HCT116 (cell line): ENCODE measurements around the gene ERC2. TPM values are rescaled to one million over a fixed set of nuclear protein-coding genes. Genes with fewer than 3 reads are reported as not detected.

Source experiments
- ATAC-seq: fragments of 200-7000 bp; cut with Tn5 transposase; 2 replicates; pipeline ENCODE4 v1.9.1; 2020; ENCODE audit warnings: mild to moderate bottlenecking, moderate library complexity
- BruUV-seq: library from RNA; stranded (reverse); fragments of 400-500 nt; replicated peaks from 2 replicates; lab custom pipeline; 2021; lab: Mats Ljungman, UMichigan
- CTCF ChIA-PET: fragments of 300-600 bp; sonication (Branson Sonifier 250); formaldehyde crosslinking; loops from one replicate; lab custom pipeline; 2021; ENCODE audit warnings: antibody characterized with exemption; lab: Charles Lee
- POLR2A ChIA-PET: fragments of 300-600, 350-600 bp; sonication (Branson Sonifier 250); formaldehyde crosslinking; loops from one replicate; lab custom pipeline; 2021; ENCODE audit warnings: antibody characterized with exemption; lab: Charles Lee
- RAD21 ChIA-PET, 2 experiments: fragments of 300-600 bp; sonication (Branson Sonifier 250); formaldehyde crosslinking; loops; one replicate each; lab custom pipeline; 2023; ENCODE audit warnings: low total read pairs in 2 of 2; ENCODE audit not compliant: uncharacterized antibody in 2 of 2, unreplicated experiment in 2 of 2, low non-redundant PET in 1 of 2; lab: Charles Lee
- DNase-seq: peaks from one replicate; pipeline ENCODE4 v3.0.0-alpha.2; 2010; ENCODE audit warnings: low read depth, low spot score
- H2AFZ ChIP-seq: fragments of 200-600 bp; shearing (Covaris generic), sonication (generic); 2 replicates; pipeline ENCODE4 v1.6.1; 2017; ENCODE audit warnings: low read depth, mixed run types, mixed read lengths, antibody characterized with exemption, low read length; ENCODE audit not compliant: poor library complexity, severe bottlenecking
- H3K27ac ChIP-seq: 2 replicates; pipeline ENCODE4 v1.5.1; 2012; ENCODE audit warnings: low read depth, low read length
- H3K27me3 ChIP-seq: fragments of 200-600 bp; sonication (generic); 2 replicates; pipeline ENCODE4 v1.6.1; 2016; ENCODE audit warnings: mixed run types, low read length, mixed read lengths; ENCODE audit not compliant: insufficient read depth
- H3K36me3 ChIP-seq, 2 experiments: fragments of 200-500 bp in 1 of 2; fragments of 200-600 bp in 1 of 2; sonication (Bioruptor generic) in 1 of 2; sonication (generic) in 1 of 2; 2 replicates each; pipeline versions ENCODE4 v1.5.1 to v1.6.1; 2014 to 2016; ENCODE audit warnings: low read length in 2 of 2, inconsistent platforms in 1 of 2, mixed read lengths in 1 of 2, mixed run types in 1 of 2; ENCODE audit not compliant: insufficient read depth in 2 of 2, control insufficient read depth in 1 of 2
- H3K4me1 ChIP-seq, 2 experiments: fragments of 200-600 bp in 1 of 2; sonication (generic) in 1 of 2; 2 replicates each; pipeline versions ENCODE4 v1.5.1 to v1.6.1; 2012 to 2017; ENCODE audit warnings: low read length in 2 of 2, inconsistent platforms in 1 of 2, mild to moderate bottlenecking in 1 of 2, mixed read lengths in 1 of 2, mixed run types in 1 of 2, moderate library complexity in 1 of 2; ENCODE audit not compliant: insufficient read depth in 2 of 2, control insufficient read depth in 1 of 2
- H3K4me2 ChIP-seq: fragments of 200-600 bp; sonication (generic); 2 replicates; pipeline ENCODE4 v1.6.1; 2017; ENCODE audit warnings: mixed run types, low read length, mixed read lengths
- H3K4me3 ChIP-seq, 2 experiments: fragments of 200-600 bp in 1 of 2; sonication (generic) in 1 of 2; replicated peaks in 1 of 2; 2 replicates each; pipeline ENCODE4 v1.5.1; 2011 to 2016; ENCODE audit warnings: low read length in 2 of 2, control low read depth in 1 of 2, low read depth in 1 of 2, mild to moderate bottlenecking in 1 of 2, mixed read lengths in 1 of 2, mixed run types in 1 of 2
- H3K79me2 ChIP-seq: fragments of 200-600 bp; sonication (generic); 2 replicates; pipeline ENCODE4 v1.6.1; 2017; ENCODE audit warnings: mild to moderate bottlenecking, mixed run types, low read length, moderate library complexity, mixed read lengths; ENCODE audit not compliant: insufficient read depth
- H3K9ac ChIP-seq: fragments of 200-600 bp; sonication (generic); 2 replicates; pipeline ENCODE4 v1.6.1; 2016; ENCODE audit warnings: low read length, mixed read lengths
- H3K9me2 ChIP-seq: fragments of 200-600 bp; sonication (generic), shearing (Covaris generic); 2 replicates; pipeline ENCODE4 v1.6.1; 2017; ENCODE audit warnings: mixed run types, mild to moderate bottlenecking, moderate library complexity; ENCODE audit not compliant: insufficient read depth
- H3K9me3 ChIP-seq, 2 experiments: fragments of 200-500 bp in 1 of 2; fragments of 200-600 bp in 1 of 2; sonication (Bioruptor generic) in 1 of 2; sonication (generic) in 1 of 2; 2 replicates each; pipeline ENCODE4 v1.6.1; 2014 to 2017; ENCODE audit warnings: low read length in 2 of 2, mixed read lengths in 2 of 2, inconsistent platforms in 1 of 2, low read depth in 1 of 2, mild to moderate bottlenecking in 1 of 2, mixed run types in 1 of 2, moderate library complexity in 1 of 2; ENCODE audit not compliant: control insufficient read depth in 1 of 2, insufficient read depth in 1 of 2
- H4K20me1 ChIP-seq: fragments of 200-600 bp; sonication (generic), shearing (Covaris generic); 2 replicates; pipeline ENCODE4 v1.6.1; 2017; ENCODE audit warnings: mixed run types, mild to moderate bottlenecking, moderate library complexity; ENCODE audit not compliant: insufficient read depth
- CBX3 ChIP-seq: IDR thresholded peaks from 2 replicates; pipeline ENCODE4 v1.6.1; 2012; ENCODE audit warnings: low read depth
- EGR1 ChIP-seq: IDR thresholded peaks from 2 replicates; pipeline ENCODE4 v1.6.1; 2012; ENCODE audit warnings: low read depth
- EZH2 ChIP-seq: fragments of 200-600 bp; sonication (generic); IDR thresholded peaks from 2 replicates; pipeline ENCODE4 v1.6.1; 2017; ENCODE audit warnings: antibody characterized with exemption, mixed run types
- FOSL1 ChIP-seq: IDR thresholded peaks from 2 replicates; pipeline ENCODE4 v1.6.1; 2012; ENCODE audit warnings: low read depth
- JUND ChIP-seq: IDR thresholded peaks from 2 replicates; pipeline ENCODE4 v1.6.1; 2012
- POLR2A ChIP-seq: IDR thresholded peaks from 2 replicates; pipeline ENCODE4 v1.7.0; 2011; ENCODE audit warnings: borderline replicate concordance; ENCODE audit not compliant: insufficient read depth, insufficient read length; ENCODE audit errors: extremely low read depth
- RAD21 ChIP-seq: IDR thresholded peaks from 2 replicates; pipeline ENCODE4 v1.6.1; 2012; ENCODE audit warnings: low read depth, mild to moderate bottlenecking
- SIN3A ChIP-seq: IDR thresholded peaks from 2 replicates; pipeline ENCODE4 v1.6.1; 2012; ENCODE audit warnings: low read depth
- SP1 ChIP-seq: IDR thresholded peaks from 2 replicates; pipeline ENCODE4 v1.6.1; 2012; ENCODE audit warnings: low read depth
- SRF ChIP-seq: IDR thresholded peaks from 2 replicates; pipeline ENCODE4 v1.6.1; 2012; ENCODE audit warnings: low read depth
- ZFX ChIP-seq: fragments of 450-650 bp; IDR thresholded peaks from 2 replicates; pipeline ENCODE4 v1.6.1; 2017
- intact Hi-C: fragments of 100-400 bp; cut with micrococcal nuclease; formaldehyde crosslinking; loops from 2 replicates; pipeline ENCODE4 v1.10.0; 2022
- total RNA-seq: library from RNA; stranded (reverse); gene quantifications from one replicate; pipeline ENCODE4 v1.2.1, GENCODE V29; 2021; ENCODE audit not compliant: unreplicated experiment
- TF ChIP-seq, protein P1 (sequence below): IDR thresholded peaks from 2 replicates; pipeline ENCODE4 v1.6.1; 2011; ENCODE audit warnings: mild to moderate bottlenecking, low read length, moderate library complexity; ENCODE audit not compliant: insufficient replicate concordance; ENCODE audit errors: extremely low read depth
- TF ChIP-seq, protein P2 (sequence below): IDR thresholded peaks from 2 replicates; pipeline ENCODE4 v1.6.1; 2012

ERC2 gene
- total RNA-seq, 1 experiment from 2014 or later = not detected

DNA sequence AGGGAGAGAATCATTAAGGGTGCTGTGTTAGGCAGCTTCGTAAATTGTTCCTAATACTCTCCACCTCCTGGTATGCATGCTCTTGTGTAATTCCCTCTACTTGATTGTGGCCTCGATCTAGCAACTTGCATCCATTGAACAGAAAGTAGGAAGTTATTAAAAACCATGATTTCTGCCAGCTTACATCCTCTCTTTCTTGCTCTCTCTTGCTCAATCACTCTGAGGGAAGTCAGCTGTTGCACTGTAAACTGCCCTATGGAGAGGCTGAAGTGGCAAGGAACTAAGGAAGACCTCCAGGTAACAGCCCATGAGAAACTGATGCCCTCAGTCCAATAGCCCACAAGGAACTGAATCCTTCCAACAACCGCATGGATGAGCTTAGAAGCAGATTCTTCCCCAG is 92.6 kb downstream of the ERC2 start:
- ChIA-PET CTCF (no interaction called here), POLR2A (no interaction called here), RAD21 (no interaction called here)
- H3K9me2 ChIP-seq = no peaks in the 10 kb centered on the region
- no peak for DNase-seq
- no peaks in the 10 kb centered on the region for H3K4me1 ChIP-seq
- no peaks in the 10 kb centered on the region; a peak in 1 of 4 replicates for H3K9me3 ChIP-seq
- H3K27ac ChIP-seq = no peak overlapping the region
- intact Hi-C loops = no loop called here
- H3K9ac ChIP-seq = no peak overlapping the region
- BruUV-seq = no TSS peak
- no peak overlapping the region for H3K4me2 ChIP-seq
- peaks cover 36% of the 10 kb centered on the region for H3K27me3 ChIP-seq
- H3K36me3 ChIP-seq = no peaks in the 10 kb centered on the region
- TF ChIP-seq SRF (no peak), SP1 (no peak), SIN3A (no peak), EZH2 (no peak), EGR1 (no peak), POLR2A (no peak), FOSL1 (no peak), CBX3 (no peak), ZFX (no peak), RAD21 (no peak), JUND (no peak)
- TF ChIP-seq, protein P1, sequence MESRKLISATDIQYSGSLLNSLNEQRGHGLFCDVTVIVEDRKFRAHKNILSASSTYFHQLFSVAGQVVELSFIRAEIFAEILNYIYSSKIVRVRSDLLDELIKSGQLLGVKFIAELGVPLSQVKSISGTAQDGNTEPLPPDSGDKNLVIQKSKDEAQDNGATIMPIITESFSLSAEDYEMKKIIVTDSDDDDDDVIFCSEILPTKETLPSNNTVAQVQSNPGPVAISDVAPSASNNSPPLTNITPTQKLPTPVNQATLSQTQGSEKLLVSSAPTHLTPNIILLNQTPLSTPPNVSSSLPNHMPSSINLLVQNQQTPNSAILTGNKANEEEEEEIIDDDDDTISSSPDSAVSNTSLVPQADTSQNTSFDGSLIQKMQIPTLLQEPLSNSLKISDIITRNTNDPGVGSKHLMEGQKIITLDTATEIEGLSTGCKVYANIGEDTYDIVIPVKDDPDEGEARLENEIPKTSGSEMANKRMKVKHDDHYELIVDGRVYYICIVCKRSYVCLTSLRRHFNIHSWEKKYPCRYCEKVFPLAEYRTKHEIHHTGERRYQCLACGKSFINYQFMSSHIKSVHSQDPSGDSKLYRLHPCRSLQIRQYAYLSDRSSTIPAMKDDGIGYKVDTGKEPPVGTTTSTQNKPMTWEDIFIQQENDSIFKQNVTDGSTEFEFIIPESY = no peak
- TF ChIP-seq, protein P2, sequence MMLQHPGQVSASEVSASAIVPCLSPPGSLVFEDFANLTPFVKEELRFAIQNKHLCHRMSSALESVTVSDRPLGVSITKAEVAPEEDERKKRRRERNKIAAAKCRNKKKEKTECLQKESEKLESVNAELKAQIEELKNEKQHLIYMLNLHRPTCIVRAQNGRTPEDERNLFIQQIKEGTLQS = no peak
- H4K20me1 ChIP-seq = no peaks in the 10 kb centered on the region
- no peak for ATAC-seq
- no peak overlapping the region for H2AFZ ChIP-seq
- no peak overlapping the region for H3K4me3 ChIP-seq
- H3K79me2 ChIP-seq = no peaks in the 10 kb centered on the region
